NB4 (cell line): ENCODE data around the gene ANO1.

Experiments used
- CTCF ChIP-seq: IDR thresholded peaks from one replicate; pipeline ENCODE4 v1.5.1; 2012; ENCODE audit warnings: low read depth, low read length
- MAX ChIP-seq: IDR thresholded peaks from 2 replicates; pipeline ENCODE4 v1.6.1; 2011; ENCODE audit warnings: low read depth, low read length
- MYC ChIP-seq: IDR thresholded peaks from 2 replicates; pipeline ENCODE4 v1.6.1; 2011; ENCODE audit warnings: low read depth, low read length
- POLR2A ChIP-seq: IDR thresholded peaks from 2 replicates; pipeline ENCODE4 v1.6.1; 2011; ENCODE audit warnings: mild to moderate bottlenecking; ENCODE audit not compliant: insufficient read length; ENCODE audit errors: extremely low read depth

GRCh38 chr11:70120674-70121073, 42.6 kb downstream of the ANO1 start:
- TF ChIP-seq CTCF, result no peak
- TF ChIP-seq POLR2A, result no peak
- TF ChIP-seq MAX, result no peak
- no peak for TF ChIP-seq MYC
